RWPE2 (cell line): Measurements from ENCODE around the gene ZNF154.

Experiments used
- ATAC-seq: fragments of 200-7000 bp; cut with Tn5 transposase; 3 replicates; pipeline ENCODE4 v1.9.1; 2021; ENCODE audit warnings: low read depth
- DNase-seq: peaks from one replicate; pipeline ENCODE4 v3.0.0-alpha.2; 2020; ENCODE audit warnings: low spot score
- H3K27ac ChIP-seq: fragments of 450-650 bp; 2 replicates; pipeline ENCODE4 v1.5.1; 2017; ENCODE audit warnings: mild to moderate bottlenecking; ENCODE audit not compliant: poor library complexity, severe bottlenecking
- H3K27me3 ChIP-seq: fragments of 250-450 bp; sonication (Bioruptor Pico); 2 replicates; pipeline ENCODE4 v1.5.1; 2021; ENCODE audit warnings: mild to moderate bottlenecking, moderate library complexity; ENCODE audit not compliant: insufficient read depth, poor library complexity, severe bottlenecking
- H3K36me3 ChIP-seq: fragments of 250-450 bp; sonication (Bioruptor Pico); 2 replicates; pipeline ENCODE4 v1.5.1; 2020; ENCODE audit warnings: low read depth, mild to moderate bottlenecking, moderate library complexity
- H3K4me1 ChIP-seq: fragments of 250-450 bp; sonication (Bioruptor Pico); 2 replicates; pipeline ENCODE4 v1.5.1; 2021; ENCODE audit warnings: mild to moderate bottlenecking, moderate library complexity; ENCODE audit not compliant: insufficient read depth, poor library complexity, severe bottlenecking
- H3K4me3 ChIP-seq: fragments of 250-450 bp; sonication (Bioruptor Pico); 2 replicates; pipeline ENCODE4 v1.5.1; 2021; ENCODE audit warnings: mild to moderate bottlenecking, moderate library complexity; ENCODE audit not compliant: severe bottlenecking
- H3K9me3 ChIP-seq: fragments of 250-450 bp; sonication (Bioruptor Pico); 2 replicates; pipeline ENCODE4 v1.5.1; 2021; ENCODE audit warnings: mild to moderate bottlenecking, moderate library complexity; ENCODE audit not compliant: severe bottlenecking
- CTCF ChIP-seq: fragments of 450-650 bp; IDR thresholded peaks from one replicate; pipeline ENCODE4 v1.5.1; 2017; ENCODE audit warnings: mild to moderate bottlenecking, moderate library complexity; ENCODE audit not compliant: poor library complexity, severe bottlenecking

ZNF154 gene

DNA sequence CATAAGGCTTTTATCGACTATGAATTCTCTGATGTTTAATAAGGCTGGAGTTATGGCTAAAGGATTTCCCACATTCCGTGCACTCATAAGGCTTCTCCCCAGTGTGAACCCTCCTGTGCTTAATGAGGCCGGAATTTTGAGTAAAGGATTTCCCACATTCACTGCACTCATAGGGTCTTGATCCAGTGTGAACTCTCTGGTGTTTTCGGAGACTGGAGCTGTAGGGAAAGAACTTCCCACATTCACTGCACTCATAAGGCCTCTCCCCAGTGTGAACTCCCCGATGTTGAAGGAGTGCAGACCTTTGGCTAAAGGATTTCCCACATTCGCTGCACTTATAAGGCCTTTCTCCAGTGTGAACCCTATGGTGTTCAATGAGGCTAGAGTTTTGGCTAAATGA lies 7.4 kb downstream of the ZNF154 start:
- no peak overlapping the region for H3K27ac ChIP-seq
- DNase-seq (peak; percentile 2), ATAC-seq (no peak)
- no peaks in the 10 kb centered on the region for H3K27me3 ChIP-seq
- no peaks in the 10 kb centered on the region for H3K4me1 ChIP-seq
- no peak overlapping the region for H3K4me3 ChIP-seq
- 0 out of 2 replicates have a peak, but pooled peaks cover 3% of the 10 kb centered on the region for H3K36me3 ChIP-seq
- H3K9me3 ChIP-seq, result peaks cover 13% of the 10 kb centered on the region
- no peak for TF ChIP-seq CTCF

GRCh38 chr19:57689750-57690149 lies 19.3 kb downstream of the ZNF154 start:
- no peaks in the 10 kb centered on the region for H3K27me3 ChIP-seq
- H3K36me3 ChIP-seq, result peaks cover 57% of the 10 kb centered on the region
- no peak for TF ChIP-seq CTCF
- DNase-seq (no peak), ATAC-seq (peak; percentile 44; the same call in 1 of the 3 replicates)
- H3K4me3 ChIP-seq, result no peak overlapping the region
- H3K27ac ChIP-seq, result peak overlapping the region; percentile 8
- peaks cover 61% of the 10 kb centered on the region for H3K9me3 ChIP-seq
- no peaks in the 10 kb centered on the region for H3K4me1 ChIP-seq

- Histone ChIP-seq H3K27me3 (no peaks in the 10 kb centered on the region), H3K36me3 (peaks cover 72% of the 10 kb centered on the region), H3K4me3 (no peak overlapping the region), H3K4me1 (no peaks in the 10 kb centered on the region), H3K9me3 (peaks cover 70% of the 10 kb centered on the region), H3K27ac (no peak overlapping the region)
- TF ChIP-seq CTCF, result no peak
- no peak for ATAC-seq
- no peak for DNase-seq
Observed at GRCh38 chr19:57688011-57688763, 20.8 kb downstream of the ZNF154 start.

GRCh38 chr19:57687363-57688010 lies 21.5 kb downstream of the ZNF154 start:
- no peak for TF ChIP-seq CTCF

GRCh38 chr19:57686727-57687126 lies 22.3 kb downstream of the ZNF154 start:
- H3K27me3 ChIP-seq, result no peaks in the 10 kb centered on the region
- peaks cover 73% of the 10 kb centered on the region for H3K36me3 ChIP-seq
- no peak overlapping the region for H3K4me3 ChIP-seq
- no peak for TF ChIP-seq CTCF
- DNase-seq (no peak), ATAC-seq (no peak)
- no peak overlapping the region for H3K27ac ChIP-seq
- H3K9me3 ChIP-seq, result peaks cover 71% of the 10 kb centered on the region
- peaks cover 4% of the 10 kb centered on the region for H3K4me1 ChIP-seq

More at GRCh38 chr19:57687363-57688010, 21.5 kb downstream of the ZNF154 start:
- peaks cover 74% of the 10 kb centered on the region for H3K9me3 ChIP-seq
- ATAC-seq (no peak), DNase-seq (no peak)
- H3K27ac ChIP-seq, result no peak overlapping the region
- peaks cover 4% of the 10 kb centered on the region for H3K4me1 ChIP-seq
- H3K4me3 ChIP-seq, result no peak overlapping the region
- no peaks in the 10 kb centered on the region for H3K27me3 ChIP-seq
- H3K36me3 ChIP-seq, result peaks cover 73% of the 10 kb centered on the region
